Stimulated activated CD4-positive, alpha-beta T cell treated with anti-CD3 and anti-CD28 coated beads, Interleukin-1b, Interleukin-23, amount 100 ng/mL, for 24 hours (primary cell): ENCODE measurements around the gene TMEM203.

ENCODE experiments used
- DNase-seq, 4 experiments: peaks; one replicate each; pipeline ENCODE4 v3.0.0-alpha.2; 2020; ENCODE audit warnings: low read depth in 4 of 4, low spot score in 1 of 4

The TMEM203 gene

GRCh38 chr9:137230705-137231371 lies 25.4 kb upstream of the TMEM203 start, which contains the start of gene SLC34A3:
TSS of gene SLC34A3 (plus strand) at chr9:137230901. CDS start at chr9:137231703, 802 bp downstream.
- no peak for DNase-seq

GRCh38 chr9:137229903-137230704 lies 24.7 kb upstream of the TMEM203 start:
- no peak for DNase-seq

- DNase-seq = no peak
These were observed 23.8 kb upstream of the TMEM203 start for GRCh38 chr9:137228968-137229896.

- no peak for DNase-seq
These were observed 23.1 kb upstream of the TMEM203 start for GRCh38 chr9:137228506-137228967.

- DNase-seq = no peak
These were observed 22.5 kb upstream of the TMEM203 start for GRCh38 chr9:137227853-137228505.

- peak; percentile 52 to 76 (median 70) for DNase-seq
These were observed 21.8 kb upstream of the TMEM203 start, which contains the start of gene RNF224 for GRCh38 chr9:137227054-137227852. TSS of gene RNF224 (plus strand) at chr9:137227502. CDS start at chr9:137228336, 834 bp downstream.

GRCh38 chr9:137226338-137227053 lies 21.0 kb upstream of the TMEM203 start:
- DNase-seq = no peak

- DNase-seq = no peak
These were observed 20.4 kb upstream of the TMEM203 start for GRCh38 chr9:137225699-137226331.

- no peak for DNase-seq
These were observed 19.6 kb upstream of the TMEM203 start, which contains the start of gene CYSRT1 for GRCh38 chr9:137224830-137225694. TSS of gene CYSRT1 (plus strand) at chr9:137225174. CDS start at chr9:137225622, 448 bp downstream.

- peak; percentile 96 to 98 (median 97) for DNase-seq
These were observed 17.9 kb upstream of the TMEM203 start for GRCh38 chr9:137223078-137223970.

- no peak for DNase-seq
These were observed 17.0 kb upstream of the TMEM203 start, which contains the start of gene RNF208 for GRCh38 chr9:137222190-137223077. TSS of gene RNF208 (minus strand) at chr9:137222240. CDS start at chr9:137221212, 1,028 bp downstream.

GRCh38 chr9:137221506-137222111 lies 16.2 kb upstream of the TMEM203 start:
- no peak for DNase-seq

GRCh38 chr9:137221095-137221505 lies 15.7 kb upstream of the TMEM203 start:
- no peak for DNase-seq

- DNase-seq = no peak
These were observed 15.1 kb upstream of the TMEM203 start for GRCh38 chr9:137220317-137221094.
